Endothelial cell of umbilical vein (primary cell): ENCODE measurements around the gene SYCP2. TPM values are rescaled to one million over a fixed set of nuclear protein-coding genes. Genes with fewer than 3 reads are reported as not detected.

ENCODE experiments used
- BruUV-seq: library from RNA; stranded (reverse); fragments of 400-500 nt; replicated peaks from 2 replicates; lab custom pipeline; 2021; lab: Mats Ljungman, UMichigan
- CTCF ChIA-PET: fragments of 300-600, 350-600 bp; sonication (Branson Sonifier 250); formaldehyde crosslinking; loops from one replicate; lab custom pipeline; 2021; ENCODE audit warnings: antibody characterized with exemption, inconsistent platforms; lab: Charles Lee
- POLR2A ChIA-PET: fragments of 300-600, 350-600 bp; sonication (Branson Sonifier 250); formaldehyde crosslinking; loops from one replicate; lab custom pipeline; 2021; ENCODE audit warnings: antibody characterized with exemption, inconsistent platforms; lab: Charles Lee
- DNase-seq: peaks from one replicate; pipeline ENCODE4 v3.0.0-alpha.2; 2011; ENCODE audit warnings: low read depth, low spot score
- FAIRE-seq: peaks from 2 replicates; lab custom pipeline; 2011; peaks lifted over from hg19 to GRCh38; lab: Jason Lieb, UNC
- H2AFZ ChIP-seq: 2 replicates; pipeline ENCODE4 v1.6.0; 2012; ENCODE audit warnings: low read depth, low read length, control low read depth, inconsistent platforms
- H3K27ac ChIP-seq: 2 replicates; pipeline ENCODE4 v1.5.1; 2011; ENCODE audit warnings: low read depth, mild to moderate bottlenecking, control low read depth, low read length, moderate library complexity; ENCODE audit not compliant: insufficient read depth
- H3K27me3 ChIP-seq, 2 experiments: 2 replicates each; pipeline versions ENCODE4 v1.6.0 to v1.6.1; 2011; ENCODE audit warnings: low read length in 2 of 2, mixed read lengths in 1 of 2; ENCODE audit not compliant: control insufficient read depth in 2 of 2, insufficient read depth in 2 of 2
- H3K36me3 ChIP-seq, 2 experiments: 2 replicates in 1 of 2; 3 replicates in 1 of 2; pipeline ENCODE4 v1.5.1; 2011; ENCODE audit warnings: low read length in 2 of 2, mild to moderate bottlenecking in 1 of 2, moderate library complexity in 1 of 2; ENCODE audit not compliant: control insufficient read depth in 2 of 2, insufficient read depth in 2 of 2; ENCODE audit errors: extremely low read depth in 1 of 2
- H3K4me1 ChIP-seq: 3 replicates; pipeline ENCODE4 v1.5.1; 2011; ENCODE audit warnings: mild to moderate bottlenecking, low read length; ENCODE audit not compliant: control insufficient read depth, insufficient read depth; ENCODE audit errors: extremely low read depth
- H3K4me2 ChIP-seq: 2 replicates; pipeline ENCODE4 v1.6.1; 2011; ENCODE audit warnings: low read length, control low read depth, mixed read lengths; ENCODE audit not compliant: insufficient read depth
- H3K4me3 ChIP-seq, 3 experiments: fragments of 200-600 bp in 1 of 3; sonication (generic), shearing (Covaris generic) in 1 of 3; replicated peaks in 1 of 3; 2 replicates each; pipeline ENCODE4 v1.5.1; 2011 to 2016; ENCODE audit warnings: control low read depth in 3 of 3, low read length in 3 of 3, mild to moderate bottlenecking in 2 of 3, inconsistent platforms in 1 of 3, low read depth in 1 of 3, moderate library complexity in 1 of 3; ENCODE audit not compliant: insufficient read depth in 1 of 3
- H3K79me2 ChIP-seq: 2 replicates; pipeline ENCODE4 v1.6.0; 2012; ENCODE audit warnings: low read length, inconsistent platforms; ENCODE audit not compliant: control insufficient read depth, insufficient read depth
- H3K9ac ChIP-seq: replicated peaks from 2 replicates; pipeline ENCODE3; 2011; ENCODE audit warnings: low read length, control low read depth; ENCODE audit not compliant: insufficient read depth; ENCODE audit errors: extremely low read depth
- H3K9me1 ChIP-seq: replicated peaks from 3 replicates; pipeline ENCODE4 v1.6.0; 2011; ENCODE audit warnings: mild to moderate bottlenecking, low read length; ENCODE audit not compliant: control insufficient read depth, insufficient read depth; ENCODE audit errors: extremely low read depth
- H3K9me3 ChIP-seq: replicated peaks from 2 replicates; pipeline ENCODE4 v1.5.1; 2012; ENCODE audit warnings: low read length, inconsistent platforms; ENCODE audit not compliant: control insufficient read depth, insufficient read depth
- H4K20me1 ChIP-seq: replicated peaks from 2 replicates; pipeline ENCODE3; 2011; ENCODE audit warnings: mild to moderate bottlenecking, low read length; ENCODE audit not compliant: control insufficient read depth, insufficient read depth; ENCODE audit errors: extremely low read depth
- CTCF ChIP-seq, 2 donors: IDR thresholded peaks; 1 replicate in 1 of 2; 2 replicates in 1 of 2; pipeline ENCODE4 v1.5.1; 2011; ENCODE audit warnings: low read length in 2 of 2, mild to moderate bottlenecking in 2 of 2, moderate library complexity in 2 of 2, control low read depth in 1 of 2, inconsistent platforms in 1 of 2, low read depth in 1 of 2; ENCODE audit not compliant: insufficient read depth in 1 of 2; ENCODE audit errors: extremely low read depth in 1 of 2
- EZH2 ChIP-seq: IDR thresholded peaks from 2 replicates; pipeline ENCODE4 v1.6.1; 2012; ENCODE audit warnings: borderline replicate concordance, low read depth, mild to moderate bottlenecking, moderate library complexity, low read length, inconsistent platforms; ENCODE audit not compliant: severe bottlenecking
- FOS ChIP-seq: IDR thresholded peaks from 2 replicates; pipeline ENCODE4 v1.6.1; 2011; ENCODE audit warnings: mild to moderate bottlenecking, low read length, moderate library complexity, borderline replicate concordance; ENCODE audit not compliant: insufficient read depth
- GATA2 ChIP-seq: IDR thresholded peaks from 2 replicates; pipeline ENCODE4 v1.7.0; 2011; ENCODE audit warnings: low read depth, mild to moderate bottlenecking, moderate library complexity, mixed read lengths, low read length; ENCODE audit not compliant: insufficient read length, insufficient read depth
- JUN ChIP-seq: IDR thresholded peaks from 2 replicates; pipeline ENCODE4 v1.6.1; 2011; ENCODE audit warnings: borderline replicate concordance, low read depth; ENCODE audit not compliant: insufficient read length, insufficient read depth
- MYC ChIP-seq: IDR thresholded peaks from one replicate; pipeline ENCODE4 v1.6.1; 2011; ENCODE audit warnings: mild to moderate bottlenecking, low read depth, low read length
- POLR2A ChIP-seq: IDR thresholded peaks from 2 replicates; pipeline ENCODE4 v1.6.1; 2012; ENCODE audit warnings: low read depth, mild to moderate bottlenecking, control low read depth, low read length
- POLR2AphosphoS5 ChIP-seq: IDR thresholded peaks from 2 replicates; pipeline ENCODE4 v1.6.1; 2012; ENCODE audit warnings: low read depth, mild to moderate bottlenecking, control low read depth, low read length, moderate library complexity; ENCODE audit not compliant: insufficient read depth
- dilution Hi-C: fragments of 300-500 bp; cut with MboI; formaldehyde crosslinking; loops from one replicate; pipeline ENCODE4 v1.15.0; 2019; ENCODE audit warnings: low sequenced_read_pairs; ENCODE audit not compliant: extremely low pct_ligation_motif_present
- intact Hi-C: fragments of 100-400 bp; cut with micrococcal nuclease; formaldehyde crosslinking; loops from one replicate; pipeline ENCODE4 v1.10.0; 2022
- polyA plus RNA-seq, 4 experiments: library from polyadenylated mRNA; depleted of rRNA in 3 of 4; stranded (reverse) in 3 of 4; unstranded in 1 of 4; fragments of >200 nt; gene quantifications; 2 replicates each; pipeline versions ENCODE4 v1.2.1 to v1.2.3, GENCODE V29; 2011 to 2012; ENCODE audit warnings: missing spikeins in 1 of 4
- total RNA-seq: library from RNA; stranded (reverse); gene quantifications from 2 replicates; pipeline ENCODE4 v1.2.3, GENCODE V29; 2021
- TF ChIP-seq, protein P1 (sequence below): IDR thresholded peaks from 2 replicates; pipeline ENCODE4 v1.6.1; 2011; ENCODE audit not compliant: insufficient read depth, insufficient read length

SYCP2 gene
- total and polyA plus RNA-seq, 2 donors (not counting 3 experiments of a cell fraction or from before 2014, with no cell fraction given) = 0.07 to 0.35 TPM

- Histone ChIP-seq H3K4me1 (peaks cover 2% of the 10 kb centered on the region), H4K20me1 (no peaks in the 10 kb centered on the region), H2AFZ (no peak overlapping the region), H3K9me3 (no peaks in the 10 kb centered on the region), H3K4me3 (no peak overlapping the region), H3K4me2 (no peak overlapping the region), H3K27me3 (no peaks in the 10 kb centered on the region), H3K9me1 (no peaks in the 10 kb centered on the region), H3K9ac (no peak overlapping the region), H3K79me2 (no peaks in the 10 kb centered on the region), H3K36me3 (no peaks in the 10 kb centered on the region), H3K27ac (no peak overlapping the region)
- no TSS peak for BruUV-seq
- CTCF ChIA-PET = no interaction called here
- FAIRE-seq (no peak), DNase-seq (no peak)
- no peak for TF ChIP-seq MYC
- no peak for TF ChIP-seq EZH2
- TF ChIP-seq, protein P1, sequence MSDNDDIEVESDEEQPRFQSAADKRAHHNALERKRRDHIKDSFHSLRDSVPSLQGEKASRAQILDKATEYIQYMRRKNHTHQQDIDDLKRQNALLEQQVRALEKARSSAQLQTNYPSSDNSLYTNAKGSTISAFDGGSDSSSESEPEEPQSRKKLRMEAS = no peak
- no peak for TF ChIP-seq GATA2
- TF ChIP-seq JUN = no peak
- no peak for TF ChIP-seq FOS
- TF ChIP-seq POLR2AphosphoS5 = no peak
- no peak for TF ChIP-seq POLR2A
- TF ChIP-seq CTCF (IDR thresholded peaks at IDR 0.05; ENCODE audit: extremely low read depth in 1 of 2, insufficient read depth in 1 of 2, low read depth in 1 of 2, low read length in 2 of 2) = no peak
- POLR2A ChIA-PET = no interaction called here
- dilution Hi-C loops (no loop called here), intact Hi-C loops (no loop called here)
Observed at GRCh38 chr20:59831916-59832270, 101.5 kb downstream of the SYCP2 start.
